PC-9 (cell line): ENCODE measurements around the gene ITGA8. TPM values are rescaled to one million over a fixed set of nuclear protein-coding genes. Genes with fewer than 3 reads are reported as not detected.
"Not testable (repeated sequence)": the region's sequence is repeated elsewhere in the genome, so short reads cannot be mapped to it uniquely, and the experiment has no call there.

Experiments
- BruUV-seq: library from RNA; stranded (reverse); fragments of 400-500 nt; replicated peaks from 2 replicates; lab custom pipeline; 2021; lab: Mats Ljungman, UMichigan
- CTCF ChIA-PET: fragments of 300-600 bp; sonication (Branson Sonifier 250); formaldehyde crosslinking; loops from one replicate; lab custom pipeline; 2022; ENCODE audit warnings: antibody characterized with exemption; lab: Charles Lee
- POLR2A ChIA-PET: fragments of 300-600 bp; sonication (Branson Sonifier 250); formaldehyde crosslinking; loops from one replicate; lab custom pipeline; 2022; ENCODE audit warnings: antibody characterized with exemption; ENCODE audit not compliant: unreplicated experiment; lab: Charles Lee
- DNase-seq, 2 experiments: peaks; one replicate each; pipeline versions ENCODE4 v3.0.0 to v3.0.0-alpha.2; 2015 to 2022; ENCODE audit warnings: mixed read lengths in 1 of 2
- H2AFZ ChIP-seq: fragments of 200-600 bp; sonication (generic); 2 replicates; pipeline ENCODE4 v1.8.1; 2017; ENCODE audit warnings: antibody characterized with exemption
- H3F3A ChIP-seq: fragments of 200-600 bp; sonication (generic); 2 replicates; pipeline ENCODE4 v1.8.1; 2017; ENCODE audit warnings: antibody characterized with exemption, mild to moderate bottlenecking, low read depth; ENCODE audit not compliant: insufficient read depth
- H3K27ac ChIP-seq: fragments of 200-600 bp; sonication (generic); 2 replicates; pipeline ENCODE4 v1.6.1; 2016; ENCODE audit warnings: mixed run types
- H3K27me3 ChIP-seq: fragments of 200-600 bp; sonication (generic); 2 replicates; pipeline ENCODE4 v1.6.1; 2016; ENCODE audit warnings: low read depth, mixed run types; ENCODE audit not compliant: insufficient read depth
- H3K36me3 ChIP-seq: fragments of 200-600 bp; sonication (generic); 2 replicates; pipeline ENCODE4 v1.6.1; 2016; ENCODE audit warnings: low read depth, mixed run types
- H3K4me1 ChIP-seq: fragments of 200-600 bp; sonication (generic); replicated peaks from 2 replicates; pipeline ENCODE4 v1.6.1; 2016; ENCODE audit warnings: mixed run types; ENCODE audit not compliant: insufficient read depth
- H3K4me2 ChIP-seq: fragments of 200-600 bp; sonication (generic); 2 replicates; pipeline ENCODE4 v1.6.1; 2017; ENCODE audit warnings: mixed run types
- H3K4me3 ChIP-seq: fragments of 200-600 bp; sonication (generic); 2 replicates; pipeline ENCODE4 v1.6.1; 2016; ENCODE audit warnings: mixed run types
- H3K79me2 ChIP-seq: fragments of 200-600 bp; sonication (generic); 2 replicates; pipeline ENCODE4 v1.6.1; 2017; ENCODE audit warnings: low read depth, mixed run types
- H3K9me2 ChIP-seq: fragments of 200-600 bp; sonication (generic); 2 replicates; pipeline ENCODE4 v1.8.1; 2017; ENCODE audit warnings: mild to moderate bottlenecking; ENCODE audit not compliant: insufficient read depth
- H3K9me3 ChIP-seq: fragments of 200-600 bp; sonication (generic); 2 replicates; pipeline ENCODE4 v1.8.1; 2016; ENCODE audit warnings: low read depth; ENCODE audit not compliant: insufficient read depth
- H4K20me1 ChIP-seq: fragments of 200-600 bp; sonication (generic); 2 replicates; pipeline ENCODE4 v1.8.1; 2017; ENCODE audit not compliant: insufficient read depth
- EZH2 ChIP-seq: fragments of 200-600 bp; sonication (generic); IDR thresholded peaks from 2 replicates; pipeline ENCODE4 v1.8.0; 2017; ENCODE audit warnings: antibody characterized with exemption, low read depth
- intact Hi-C: fragments of 100-400 bp; cut with micrococcal nuclease; formaldehyde crosslinking; loops from one replicate; pipeline ENCODE4 v1.10.0; 2022; ENCODE audit not compliant: unreplicated experiment
- total RNA-seq: library from RNA; stranded (reverse); gene quantifications from 2 replicates; pipeline ENCODE4 v1.2.3, GENCODE V29; 2021
- TF ChIP-seq, protein P1 (sequence below): fragments of 200-600 bp; sonication (generic); conservative IDR thresholded peaks from 2 replicates; pipeline ENCODE4 v1.6.1; 2017; ENCODE audit warnings: mixed run types, antibody characterized with exemption, mild to moderate bottlenecking, moderate library complexity

The ITGA8 gene
- total RNA-seq, 1 experiment from 2014 or later, result not detected

DNA sequence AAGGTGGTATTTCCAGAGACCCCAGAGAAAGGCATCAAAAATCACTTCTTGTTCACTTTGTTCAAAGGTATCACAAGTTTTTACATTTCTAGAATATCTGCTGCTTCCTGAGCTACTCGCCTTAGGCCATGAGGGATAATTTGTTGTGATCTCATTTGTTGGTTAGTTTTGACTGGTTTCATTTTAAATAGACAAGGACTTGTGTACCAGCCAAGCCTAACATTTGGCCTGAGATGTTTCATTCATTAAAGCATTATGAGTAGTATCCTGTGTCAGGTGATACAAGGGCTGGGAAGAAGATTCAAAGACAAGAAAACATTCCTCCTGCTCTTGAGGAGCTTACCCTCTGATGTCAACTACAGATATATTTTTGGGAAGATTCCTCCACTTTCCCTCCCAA lies 178.3 kb downstream of the ITGA8 start:
- Histone ChIP-seq H3K4me1 (no peaks in the 10 kb centered on the region), H3K9me3 (no peaks in the 10 kb centered on the region), H3K4me3 (no peak overlapping the region), H3K27ac (no peak overlapping the region), H2AFZ (no peak overlapping the region), H3K27me3 (peaks cover 11% of the 10 kb centered on the region; the same call in 1 of the 2 replicates), H4K20me1 (no peaks in the 10 kb centered on the region), H3K9me2 (no peaks in the 10 kb centered on the region), H3K4me2 (no peak overlapping the region), H3K79me2 (no peaks in the 10 kb centered on the region), H3F3A (no peaks in the 10 kb centered on the region), H3K36me3 (no peaks in the 10 kb centered on the region)
- intact Hi-C loops, result no loop called here
- DNase-seq, result no peak
- ChIA-PET POLR2A (no interaction called here), CTCF (interaction anchor here (0.7 kb wide), 1 partner anchor 22 kb away, joined by 3 read pairs; no protein-coding TSS in a partner anchor)
- TF ChIP-seq EZH2, result no peak
- TF ChIP-seq, protein P1, sequence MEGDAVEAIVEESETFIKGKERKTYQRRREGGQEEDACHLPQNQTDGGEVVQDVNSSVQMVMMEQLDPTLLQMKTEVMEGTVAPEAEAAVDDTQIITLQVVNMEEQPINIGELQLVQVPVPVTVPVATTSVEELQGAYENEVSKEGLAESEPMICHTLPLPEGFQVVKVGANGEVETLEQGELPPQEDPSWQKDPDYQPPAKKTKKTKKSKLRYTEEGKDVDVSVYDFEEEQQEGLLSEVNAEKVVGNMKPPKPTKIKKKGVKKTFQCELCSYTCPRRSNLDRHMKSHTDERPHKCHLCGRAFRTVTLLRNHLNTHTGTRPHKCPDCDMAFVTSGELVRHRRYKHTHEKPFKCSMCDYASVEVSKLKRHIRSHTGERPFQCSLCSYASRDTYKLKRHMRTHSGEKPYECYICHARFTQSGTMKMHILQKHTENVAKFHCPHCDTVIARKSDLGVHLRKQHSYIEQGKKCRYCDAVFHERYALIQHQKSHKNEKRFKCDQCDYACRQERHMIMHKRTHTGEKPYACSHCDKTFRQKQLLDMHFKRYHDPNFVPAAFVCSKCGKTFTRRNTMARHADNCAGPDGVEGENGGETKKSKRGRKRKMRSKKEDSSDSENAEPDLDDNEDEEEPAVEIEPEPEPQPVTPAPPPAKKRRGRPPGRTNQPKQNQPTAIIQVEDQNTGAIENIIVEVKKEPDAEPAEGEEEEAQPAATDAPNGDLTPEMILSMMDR, result no peak
- no TSS peak for BruUV-seq

DNA sequence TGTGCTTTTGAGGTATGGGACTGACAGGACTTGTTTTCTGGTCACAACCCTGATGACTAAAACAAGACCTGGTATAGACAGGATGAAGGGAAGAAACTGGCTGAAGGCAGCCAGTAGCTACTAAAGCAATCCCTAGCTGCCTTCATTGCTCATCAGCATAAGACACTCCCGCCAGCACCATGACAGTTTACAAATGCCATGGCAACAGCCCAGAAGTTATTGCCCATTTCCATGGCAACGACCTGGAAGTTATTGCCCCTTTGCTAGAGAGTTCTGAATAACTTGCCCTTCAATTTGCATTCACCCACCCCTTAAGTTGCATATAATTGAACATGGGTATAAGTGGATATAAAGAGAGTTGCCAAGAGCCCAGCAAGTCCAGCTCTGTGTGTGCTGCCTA lies 179.0 kb downstream of the ITGA8 start:
- no peak for DNase-seq
- intact Hi-C loops, result no loop called here
- Histone ChIP-seq H3K36me3 (no peaks in the 10 kb centered on the region), H3K79me2 (no peaks in the 10 kb centered on the region), H3K4me3 (no peak overlapping the region), H3K4me2 (no peak overlapping the region), H3K9me2 (no peaks in the 10 kb centered on the region), H3K4me1 (no peaks in the 10 kb centered on the region), H3K27ac (no peak overlapping the region), H2AFZ (no peak overlapping the region), H3K9me3 (no peaks in the 10 kb centered on the region), H3K27me3 (peaks cover 17% of the 10 kb centered on the region; the same call in 1 of the 2 replicates), H3F3A (no peaks in the 10 kb centered on the region), H4K20me1 (no peaks in the 10 kb centered on the region)
- BruUV-seq, result no TSS peak
- TF ChIP-seq EZH2, result no peak
- TF ChIP-seq, protein P1, result no peak
- POLR2A ChIA-PET, result no interaction called here
- CTCF ChIA-PET, result interaction anchor here (0.7 kb wide), 1 partner anchor 23 kb away, joined by 3 read pairs; no protein-coding TSS in a partner anchor

- no peak for DNase-seq
- Histone ChIP-seq H3K9me2 (no peaks in the 10 kb centered on the region), H3K36me3 (no peaks in the 10 kb centered on the region), H3K4me1 (no peaks in the 10 kb centered on the region), H3K9me3 (no peaks in the 10 kb centered on the region), H4K20me1 (no peaks in the 10 kb centered on the region), H3K4me3 (no peak overlapping the region), H2AFZ (no peak overlapping the region), H3K4me2 (no peak overlapping the region), H3K27me3 (peaks cover 30% of the 10 kb centered on the region; the same call in 1 of the 2 replicates), H3F3A (no peaks in the 10 kb centered on the region), H3K27ac (no peak overlapping the region), H3K79me2 (no peaks in the 10 kb centered on the region)
- TF ChIP-seq, protein P1, result no peak
- no peak for TF ChIP-seq EZH2
- no TSS peak for BruUV-seq
- intact Hi-C loops, result no loop called here
- ChIA-PET CTCF (no interaction called here), POLR2A (no interaction called here)
These were observed 180.5 kb downstream of the ITGA8 start for GRCh38 chr10:15539262-15539661.

- H3K36me3 ChIP-seq, H3K27ac ChIP-seq, CTCF ChIA-PET, H3K4me1 ChIP-seq, POLR2A ChIA-PET, BruUV-seq, H3K9me3 ChIP-seq, H3K79me2 ChIP-seq, H3K4me3 ChIP-seq, H4K20me1 ChIP-seq, H2AFZ ChIP-seq, DNase-seq, intact Hi-C loops, H3K9me2 ChIP-seq, H3F3A ChIP-seq, H3K4me2 ChIP-seq: not testable (repeated sequence)
- H3K27me3 ChIP-seq, result peaks cover 47% of the 10 kb centered on the region; the same call in 1 of the 2 replicates
These were observed 184.7 kb downstream of the ITGA8 start for GRCh38 chr10:15534928-15535538.
